T-cell (primary cell): ENCODE measurements around the gene RAB11B. TPM values are rescaled to one million over a fixed set of nuclear protein-coding genes. Genes with fewer than 3 reads are reported as not detected.
A peak's percentile ranks its signal among the peaks of the same experiment; 100 is the strongest.
"Not testable (repeated sequence)": the region's sequence is repeated elsewhere in the genome, so short reads cannot be mapped to it uniquely, and the experiment has no call there.

Experiments used
- ATAC-seq, 4 experiments: fragments of 200-7000 bp in 3 of 4; fragments of 150-1000 bp in 1 of 4; cut with Tn5 transposase; replicated peaks in 1 of 4; 1 replicate in 3 of 4; 2 replicates in 1 of 4; pipeline ENCODE4 v1.10.0; 2021; ENCODE audit warnings: moderate library complexity in 3 of 4, mild to moderate bottlenecking in 2 of 4, moderate number of reproducible peaks in 1 of 4
- CTCF ChIA-PET, 2 donors: fragments of 300-600 bp; sonication (Branson Sonifier 250); formaldehyde crosslinking; loops; one replicate each; lab custom pipeline; 2022; ENCODE audit warnings: antibody characterized with exemption in 2 of 2; lab: Charles Lee
- POLR2A ChIA-PET, 2 donors: fragments of 300-600 bp; sonication (Branson Sonifier 250); formaldehyde crosslinking; loops; one replicate each; lab custom pipeline; 2022; ENCODE audit warnings: antibody characterized with exemption in 2 of 2; lab: Charles Lee
- DNase-seq, 35 experiments: peaks; one replicate each; pipeline versions ENCODE4 v3.0.0 to v3.0.0-alpha.2; 2013 to 2023
- H3K27ac ChIP-seq: one replicate; pipeline ENCODE4 v1.5.1; 2013; ENCODE audit warnings: low read length
- H3K27me3 ChIP-seq, 2 experiments: replicated peaks in 1 of 2; 1 replicate in 1 of 2; 2 replicates in 1 of 2; pipeline versions ENCODE4 v1.6.1 to v1.7.0; 2013; ENCODE audit warnings: low read length in 1 of 2, mixed read lengths in 1 of 2; ENCODE audit not compliant: control insufficient read depth in 2 of 2, insufficient read depth in 2 of 2; ENCODE audit errors: extremely low read depth in 1 of 2
- H3K36me3 ChIP-seq, 2 donors: 1 replicate in 1 of 2; 2 replicates in 1 of 2; pipeline versions ENCODE4 v1.6.1 to v1.7.0; 2013; ENCODE audit warnings: low read length in 1 of 2; ENCODE audit not compliant: control insufficient read depth in 2 of 2, insufficient read depth in 1 of 2; ENCODE audit errors: extremely low read depth in 1 of 2
- H3K4me1 ChIP-seq, 2 experiments: 1 replicate in 1 of 2; 2 replicates in 1 of 2; pipeline versions ENCODE4 v1.6.1 to v1.7.0; 2013; ENCODE audit warnings: low read length in 2 of 2, mixed read lengths in 1 of 2; ENCODE audit not compliant: insufficient read depth in 2 of 2, control insufficient read depth in 1 of 2; ENCODE audit errors: extremely low read depth in 1 of 2
- H3K4me3 ChIP-seq, 2 donors: 1 replicate in 1 of 2; 2 replicates in 1 of 2; pipeline versions ENCODE4 v1.5.1 to v1.7.0; 2013; ENCODE audit warnings: mild to moderate bottlenecking in 2 of 2, low read length in 1 of 2, moderate library complexity in 1 of 2; ENCODE audit not compliant: control insufficient read depth in 1 of 2; ENCODE audit errors: extremely low read depth in 1 of 2
- H3K9me3 ChIP-seq: 2 replicates; pipeline ENCODE4 v1.7.0; 2013
- H3K27ac Mint-ChIP-seq, 2 donors: one replicate each; pipeline ENCODE4 v1.8.0; 2020 to 2021; ENCODE audit warnings: mild to moderate bottlenecking in 2 of 2, mixed read lengths in 2 of 2
- H3K27me3 Mint-ChIP-seq, 2 donors: one replicate each; pipeline ENCODE4 v1.8.0; 2021 to 2022; ENCODE audit warnings: mixed read lengths in 2 of 2
- H3K36me3 Mint-ChIP-seq: one replicate; pipeline ENCODE4 v1.8.0; 2021; ENCODE audit warnings: mixed read lengths
- H3K4me1 Mint-ChIP-seq, 3 donors: one replicate each; pipeline ENCODE4 v1.8.0; 2020 to 2022; ENCODE audit warnings: mixed read lengths in 3 of 3, mild to moderate bottlenecking in 1 of 3
- H3K4me3 Mint-ChIP-seq, 3 donors: one replicate each; pipeline ENCODE4 v1.8.0; 2020 to 2022; ENCODE audit warnings: mild to moderate bottlenecking in 3 of 3, mixed read lengths in 3 of 3, moderate library complexity in 3 of 3
- H3K9me3 Mint-ChIP-seq, 3 donors: one replicate each; pipeline ENCODE4 v1.8.0; 2020 to 2022; ENCODE audit warnings: mixed read lengths in 3 of 3
- WGBS: methylation state at CpG from one replicate; pipeline ENCODE4 v1.1.5; 2013; ENCODE audit warnings: missing lambda C conversion rate; ENCODE audit not compliant: insufficient coverage; 5-methylcytosine and 5-hydroxymethylcytosine counted together
- total RNA-seq, 35 experiments: library from RNA in 6 of 35; stranded (reverse) in 6 of 35; fragments of 120-200 nt in 1 of 35; gene quantifications; one replicate each; pipeline versions ENCODE4 v1.2.1 to v1.2.4 and lab custom pipeline; 2013 to 2026

RAB11B gene
- total RNA-seq, 5 donors from 2014 or later (not counting 1 experiment from before 2014, with no cell fraction given), result 87.5 to 125 (median 116) TPM

GRCh38 chr19:8413629-8413995 is 23.5 kb downstream of the RAB11B start:
- no peak overlapping the region for H3K27ac ChIP-seq
- peak overlapping the region; percentile 62 to 83 for H3K4me3 ChIP-seq
- WGBS, result no CpG with 5 or more reads among the region's 3 CpGs
- H3K9me3 ChIP-seq, result no peaks in the 10 kb centered on the region
- peak overlapping the region in 1 of 2 donors; percentile 41 for H3K27ac Mint-ChIP-seq
- peaks cover 7 to 14% of the 10 kb centered on the region in 2 experiments for H3K4me1 ChIP-seq
- ATAC-seq, result no peak
- ChIA-PET POLR2A (interaction anchor here in 1 of 2 donors (0.7 to 0.8 kb wide), 3 partner anchors 54 to 1084 kb away, joined by 3 to 4 read pairs (median 3); no protein-coding TSS in a partner anchor), CTCF (interaction anchor here (0.6 to 1.8 kb wide), 9 partner anchors 23 to 244 kb away, joined by 3 to 24 read pairs (median 6); partner anchors contain the start of genes HNRNPM (in 1 of the 2), RAB11B (in 1 of the 2) and ZNF414 (in 1 of the 2))
- no peaks in the 10 kb centered on the region for H3K27me3 ChIP-seq
- no peaks in the 10 kb centered on the region for H3K36me3 Mint-ChIP-seq
- DNase-seq, result peak in 1 of 35 experiments; percentile 19
- H3K4me1 Mint-ChIP-seq, result peaks cover 4 to 14% (median 6%) of the 10 kb centered on the region in 3 donors
- peaks cover 0 to under 1% of the 10 kb centered on the region in 2 donors for H3K36me3 ChIP-seq
- H3K9me3 Mint-ChIP-seq, result no peaks in the 10 kb centered on the region
- H3K4me3 Mint-ChIP-seq, result peak overlapping the region; percentile 55 to 71 (median 66)
- H3K27me3 Mint-ChIP-seq, result no peaks in the 10 kb centered on the region

DNA sequence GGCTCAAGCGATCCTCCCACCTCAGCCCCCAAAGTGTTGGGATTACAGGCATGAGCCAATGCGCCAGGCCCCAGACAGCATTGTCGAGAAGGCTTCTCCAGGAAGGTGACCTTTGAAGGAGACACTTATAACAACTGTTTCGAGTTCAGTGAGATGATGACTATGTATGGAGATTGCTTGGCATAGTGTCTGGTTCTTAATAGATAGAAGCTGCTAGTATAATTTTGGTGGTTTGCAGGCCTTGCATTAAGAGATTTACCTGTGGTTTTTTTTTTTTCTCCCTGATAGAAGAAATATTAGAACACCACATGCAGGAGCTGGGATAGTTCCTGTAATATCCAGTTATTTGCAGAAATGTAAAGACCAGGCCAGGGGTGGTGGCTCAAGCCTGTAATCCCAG is 26.6 kb downstream of the RAB11B start:
- peaks cover 7 to 14% of the 10 kb centered on the region in 2 experiments for H3K4me1 ChIP-seq
- POLR2A ChIA-PET, result no interaction called here
- Mint-ChIP-seq H3K4me1 (peaks cover 4 to 11% (median 6%) of the 10 kb centered on the region in 3 donors), H3K27ac (no peak overlapping the region), H3K4me3 (no peak overlapping the region), H3K27me3 (no peaks in the 10 kb centered on the region), H3K36me3 (no peaks in the 10 kb centered on the region), H3K9me3 (no peaks in the 10 kb centered on the region)
- CTCF ChIA-PET, result interaction anchor here in 1 of 2 donors (0.6 kb wide), 2 partner anchors 14 to 15 kb away, joined by 3 to 4 read pairs; no protein-coding TSS in a partner anchor
- no peak for ATAC-seq
- no peak for DNase-seq
- no peaks in the 10 kb centered on the region for H3K27me3 ChIP-seq
- 60% methylated on average over 1 of the region's 4 CpGs for WGBS
- no peak overlapping the region for H3K4me3 ChIP-seq
- H3K36me3 ChIP-seq, result peaks cover 3% of the 10 kb centered on the region in 2 donors
- no peaks in the 10 kb centered on the region for H3K9me3 ChIP-seq
- no peak overlapping the region for H3K27ac ChIP-seq

DNA sequence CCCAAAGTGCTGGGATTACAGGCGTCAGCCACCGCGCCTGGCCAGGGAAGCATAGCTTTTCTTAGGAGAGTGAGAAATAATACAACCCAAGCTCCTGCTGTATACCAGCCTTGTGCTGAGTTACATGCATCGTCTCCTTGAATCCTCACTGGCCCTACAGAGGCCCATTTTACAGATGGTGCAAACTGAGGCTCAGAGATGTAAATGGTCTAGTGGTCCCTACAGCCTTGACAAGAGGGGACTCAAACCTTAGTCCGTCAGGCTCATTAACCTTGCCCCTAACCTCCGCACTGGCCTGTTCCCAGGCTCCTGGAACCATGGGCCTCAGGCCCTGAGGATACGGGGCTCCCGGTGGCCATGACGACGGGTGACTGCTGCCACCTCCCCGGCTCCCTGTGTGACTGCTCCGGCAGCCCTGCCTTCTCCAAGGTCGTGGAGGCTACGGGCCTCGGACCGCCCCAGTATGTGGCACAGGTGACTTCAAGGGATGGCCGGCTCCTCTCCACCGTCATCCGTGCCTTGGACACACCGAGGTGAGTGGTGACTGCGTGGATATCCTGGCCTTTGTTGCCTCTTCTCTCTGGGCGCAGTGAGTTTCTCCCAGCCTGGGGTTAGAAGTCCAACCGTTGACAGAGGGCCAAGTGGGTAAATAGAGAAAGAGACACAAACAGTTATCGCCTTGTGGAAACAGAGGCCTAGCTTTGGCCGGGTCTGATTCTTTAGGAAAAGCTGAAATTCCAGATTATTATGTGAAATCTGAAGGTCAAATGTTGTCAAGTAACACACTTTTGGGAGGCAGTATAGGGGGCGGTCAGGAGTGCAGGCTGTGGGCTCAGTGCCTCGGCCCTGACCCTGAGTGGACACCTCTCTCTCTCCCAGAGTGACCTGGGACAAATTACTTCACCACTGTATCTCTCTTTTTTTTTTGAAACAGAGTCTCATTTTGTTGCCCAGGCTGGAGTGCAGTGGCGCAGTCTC is 31.6 kb downstream of the RAB11B start:
- 94% methylated on average over 25 of the region's 28 CpGs for WGBS
- ATAC-seq (no peak), DNase-seq (no peak)
- no peaks in the 10 kb centered on the region for H3K27me3 Mint-ChIP-seq
- ChIA-PET CTCF (interaction anchor here in 1 of 2 donors (0.5 to 0.8 kb wide), 2 partner anchors 137 to 419 kb away, joined by 3 read pairs; no protein-coding TSS in a partner anchor), POLR2A (no interaction called here)
- H3K36me3 Mint-ChIP-seq, result peaks cover 15% of the 10 kb centered on the region
- peaks cover 6 to 17% of the 10 kb centered on the region in 2 donors for H3K36me3 ChIP-seq
- no peak overlapping the region for H3K27ac ChIP-seq
- H3K4me1 ChIP-seq, result no peaks in the 10 kb centered on the region
- H3K4me1 Mint-ChIP-seq, result peaks cover 0 to 2% (median 0%) of the 10 kb centered on the region in 3 donors
- H3K4me3 Mint-ChIP-seq, result no peak overlapping the region
- H3K4me3 ChIP-seq, result no peak overlapping the region
- no peaks in the 10 kb centered on the region for H3K9me3 Mint-ChIP-seq
- no peaks in the 10 kb centered on the region for H3K9me3 ChIP-seq
- H3K27me3 ChIP-seq, result no peaks in the 10 kb centered on the region
- H3K27ac Mint-ChIP-seq, result no peak overlapping the region

GRCh38 chr19:8423817-8424223 is 33.7 kb downstream of the RAB11B start:
- H3K4me3 ChIP-seq, result no peak overlapping the region
- DNase-seq (no peak), ATAC-seq (no peak)
- H3K9me3 ChIP-seq, result no peaks in the 10 kb centered on the region
- H3K4me1 ChIP-seq, result no peaks in the 10 kb centered on the region
- Mint-ChIP-seq H3K36me3 (peaks cover 19% of the 10 kb centered on the region), H3K9me3 (no peaks in the 10 kb centered on the region), H3K27me3 (no peaks in the 10 kb centered on the region), H3K4me1 (no peaks in the 10 kb centered on the region), H3K4me3 (no peak overlapping the region), H3K27ac (no peak overlapping the region)
- WGBS, result 79% methylated on average over 7 of the region's 9 CpGs
- H3K36me3 ChIP-seq, result peaks cover 3 to 17% of the 10 kb centered on the region in 2 donors
- CTCF ChIA-PET, result interaction anchor here (0.6 to 0.7 kb wide), 2 partner anchors 11 to 71 kb away, joined by 3 to 4 read pairs; partner anchors contain the start of gene MARCHF2 (in 1 of the 2)
- H3K27ac ChIP-seq, result no peak overlapping the region
- no peaks in the 10 kb centered on the region for H3K27me3 ChIP-seq
- POLR2A ChIA-PET, result interaction anchor here in 1 of 2 donors (0.6 kb wide), 1 partner anchor 57 kb away, joined by 5 read pairs; no protein-coding TSS in a partner anchor

- H3K27ac Mint-ChIP-seq, H3K4me1 Mint-ChIP-seq, H3K27ac ChIP-seq, H3K9me3 ChIP-seq, H3K27me3 ChIP-seq, H3K4me1 ChIP-seq, H3K9me3 Mint-ChIP-seq, POLR2A ChIA-PET, H3K4me3 Mint-ChIP-seq, H3K4me3 ChIP-seq, H3K27me3 Mint-ChIP-seq, DNase-seq, ATAC-seq: not testable (repeated sequence)
- CTCF ChIA-PET, result interaction anchor here in 1 of 2 donors (0.6 kb wide), 1 partner anchor 166 kb away, joined by 4 read pairs; no protein-coding TSS in a partner anchor
- no CpG with 5 or more reads among the region's 6 CpGs for WGBS
- peaks cover 22% of the 10 kb centered on the region for H3K36me3 Mint-ChIP-seq
- H3K36me3 ChIP-seq, result peaks cover 3 to 20% of the 10 kb centered on the region in 2 donors
These were observed 35.2 kb downstream of the RAB11B start for GRCh38 chr19:8425331-8425730.

- CTCF ChIA-PET, result no interaction called here
- DNase-seq (no peak), ATAC-seq (no peak)
- no peaks in the 10 kb centered on the region for H3K9me3 Mint-ChIP-seq
- H3K27me3 Mint-ChIP-seq, result no peaks in the 10 kb centered on the region
- Histone ChIP-seq H3K36me3 (peaks cover 8 to 25% of the 10 kb centered on the region in 2 donors), H3K27ac (no peak overlapping the region), H3K4me1 (no peaks in the 10 kb centered on the region), H3K27me3 (no peaks in the 10 kb centered on the region), H3K9me3 (no peaks in the 10 kb centered on the region), H3K4me3 (no peak overlapping the region)
- 100% methylated on average over 3 of the region's 7 CpGs for WGBS
- H3K4me1 Mint-ChIP-seq, result no peaks in the 10 kb centered on the region
- H3K36me3 Mint-ChIP-seq, result peaks cover 26% of the 10 kb centered on the region
- no peak overlapping the region for H3K27ac Mint-ChIP-seq
- POLR2A ChIA-PET, result no interaction called here
- H3K4me3 Mint-ChIP-seq, result no peak overlapping the region
These were observed 36.1 kb downstream of the RAB11B start for GRCh38 chr19:8426283-8426682.
